Measurements from ENCODE around the gene PIGM.

The PIGM gene

DNA sequence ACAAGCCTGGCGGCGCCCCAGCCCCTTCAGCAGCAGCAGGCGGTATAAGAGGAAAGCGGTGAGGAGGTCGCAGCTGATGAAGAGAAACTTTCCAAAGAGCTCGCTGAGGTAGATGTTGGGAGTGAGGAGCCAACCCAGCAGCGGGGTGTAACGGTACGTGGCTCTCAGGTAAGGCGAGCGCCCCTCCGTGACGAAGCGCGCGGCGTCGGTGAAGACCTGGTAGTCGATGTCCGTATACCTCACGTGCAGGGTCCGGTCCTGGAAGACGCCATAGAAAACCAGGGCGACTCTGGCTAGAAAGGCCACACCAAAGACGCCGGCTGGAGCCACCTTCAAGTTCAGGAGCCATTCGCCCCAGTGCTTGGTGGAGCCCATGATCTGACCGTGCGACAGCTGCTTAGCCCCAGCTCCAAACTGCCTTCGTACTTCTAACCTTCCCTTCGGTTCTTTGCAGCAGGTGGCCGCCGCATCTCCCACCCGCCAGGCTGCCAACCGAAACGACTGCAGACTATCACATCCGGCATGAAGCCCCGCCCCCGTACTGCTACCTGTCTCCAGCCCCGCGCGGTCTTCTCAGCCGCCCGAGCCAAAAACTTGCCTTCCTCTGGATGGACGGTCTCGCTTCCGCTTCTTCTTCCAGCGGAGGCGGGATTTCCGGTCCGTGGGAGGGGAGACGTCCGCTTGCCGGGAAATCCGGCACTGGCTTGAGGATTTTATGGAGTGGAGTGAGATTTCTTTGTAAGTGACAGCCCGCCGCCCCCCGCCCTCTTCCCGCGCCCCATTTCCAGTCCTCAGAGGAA is at the start of gene PIGM:
PIGM (minus strand) TSS at position 626 of the 800 bp plus-strand sequence; CDS start at position 375, 251 bp downstream.
- peak; percentile 85 for DNase-seq (ENCODE audit: low spot score)

DNA sequence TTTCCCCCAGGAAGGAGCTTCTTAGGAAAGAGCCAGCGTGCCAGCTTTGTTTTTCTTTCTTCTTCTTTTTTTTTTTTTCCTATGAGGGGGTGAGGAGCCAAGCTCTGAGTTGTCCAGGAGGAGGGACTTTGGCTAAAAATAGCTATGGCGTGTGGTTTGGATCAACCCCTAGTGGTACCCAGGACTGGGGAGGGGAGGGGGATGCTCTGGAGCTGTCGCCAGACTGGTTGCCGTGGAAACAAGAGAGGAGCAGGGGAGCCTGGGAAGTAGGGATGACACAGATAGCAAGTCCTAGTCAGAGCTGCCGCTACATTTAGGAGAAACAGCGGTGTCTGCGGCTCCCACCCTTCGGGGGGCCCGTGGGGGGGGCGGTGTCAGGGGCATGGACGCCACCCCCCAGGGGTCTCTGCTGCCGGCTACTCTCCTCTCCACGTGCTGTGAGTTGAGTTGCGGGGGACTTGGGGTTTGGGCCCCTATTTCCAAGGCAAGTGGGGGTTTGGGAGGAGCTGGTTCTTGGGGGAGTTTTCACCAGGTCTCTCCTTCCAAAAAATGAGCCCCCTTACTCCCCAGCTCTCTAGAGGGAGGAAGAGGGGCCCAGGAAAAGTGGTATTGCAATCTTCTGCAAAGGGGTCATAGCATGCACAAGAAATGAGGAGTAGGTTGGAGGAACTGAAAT is 49.6 kb upstream of the PIGM start, which contains the start of gene KCNJ9:
KCNJ9 (plus strand) TSS at position 278 of the 676 bp plus-strand sequence. CDS start 2,493 bp downstream, outside the sequence.
- no peak for DNase-seq (ENCODE audit: low spot score)

DNA sequence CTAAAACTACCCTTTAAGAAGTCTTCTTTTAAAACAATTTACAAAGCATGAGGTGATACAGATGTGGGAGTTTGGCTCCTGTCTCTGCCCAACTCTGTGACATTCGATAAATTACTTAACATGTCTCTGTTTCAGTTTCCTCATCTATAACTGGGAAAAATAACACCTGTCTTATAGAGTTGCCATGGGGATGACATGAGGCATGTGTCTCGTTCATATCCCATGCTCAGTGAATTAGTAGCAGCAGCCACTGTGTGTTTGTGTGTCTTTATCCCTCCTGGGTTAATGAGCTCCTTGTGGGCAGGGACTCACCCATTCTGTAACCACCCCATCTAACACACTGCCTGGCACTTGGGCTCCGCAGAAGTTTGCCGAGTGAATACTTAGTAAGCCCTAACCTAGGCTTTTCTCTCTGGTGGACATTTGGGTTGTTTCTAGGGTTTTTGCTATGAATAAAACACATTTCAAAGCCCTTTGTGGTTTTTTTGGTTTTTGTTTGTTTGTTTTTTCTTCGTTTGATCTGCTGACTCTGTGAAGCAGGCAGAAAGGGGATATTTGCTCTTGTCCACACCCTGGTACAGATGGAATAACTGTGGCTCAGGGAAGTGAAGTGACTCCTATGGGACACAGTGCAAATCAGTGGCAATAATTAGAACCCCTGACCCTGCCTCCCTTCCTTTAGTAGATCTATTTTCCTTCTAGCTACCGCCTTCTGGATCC is 48.8 kb upstream of the PIGM start:
- no peak for DNase-seq (ENCODE audit: low spot score)

DNA sequence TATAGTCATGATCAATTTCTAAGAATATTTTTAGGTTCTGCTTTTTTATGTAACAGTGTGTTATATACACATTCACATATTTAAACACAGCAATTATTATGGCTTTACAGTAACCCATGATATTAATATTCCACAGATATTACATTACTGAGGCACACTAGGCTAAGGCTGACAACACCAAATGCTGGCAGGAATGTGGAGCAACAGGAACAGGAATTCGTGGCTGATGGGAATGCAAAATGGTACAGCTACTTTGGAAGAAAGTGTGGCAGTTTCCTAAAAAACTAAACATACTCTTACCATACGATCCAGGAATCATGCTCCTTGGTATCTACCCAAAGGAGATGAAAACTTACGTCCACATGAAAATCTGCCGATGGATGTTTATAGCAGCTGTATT is 47.7 kb upstream of the PIGM start:
- no peak for DNase-seq (ENCODE audit: low spot score)

DNA sequence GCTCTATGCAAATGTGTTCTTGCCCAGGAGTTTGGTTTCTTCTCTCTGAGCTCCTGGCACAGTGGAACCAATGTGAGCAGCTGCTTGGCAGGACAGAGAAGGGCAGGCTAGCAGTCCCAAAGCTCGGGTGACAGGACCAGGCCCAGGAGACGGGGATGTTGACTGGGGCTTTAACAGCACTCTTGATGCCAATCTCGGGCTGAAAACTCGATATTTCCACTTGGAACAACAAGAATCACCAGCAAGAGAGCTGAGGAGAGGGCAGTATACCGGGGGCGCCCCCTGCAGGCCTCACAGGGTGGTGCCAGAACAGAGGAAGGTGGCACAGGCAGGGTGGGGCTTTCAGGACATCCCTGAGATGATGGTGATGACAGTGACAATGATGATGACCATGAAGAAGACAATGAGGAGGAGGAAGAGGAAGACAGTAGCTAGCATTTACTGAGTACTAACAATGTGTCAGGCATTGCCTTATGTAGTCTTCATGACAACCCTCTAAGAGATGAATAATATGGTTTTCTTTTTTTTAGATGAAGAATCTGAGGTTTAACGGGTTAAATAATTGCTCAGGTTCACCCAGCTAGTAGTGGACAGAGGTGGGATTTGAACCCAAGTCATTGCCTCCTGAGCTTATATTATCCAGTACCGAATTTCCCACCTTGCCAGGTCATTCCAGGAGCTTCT is 46.9 kb upstream of the PIGM start:
- no peak for DNase-seq (ENCODE audit: low spot score)

GRCh38 chr1:160077486-160077885 is 45.7 kb upstream of the PIGM start:
- no peak for DNase-seq (ENCODE audit: low spot score)

GRCh38 chr1:160076295-160076694 is 44.5 kb upstream of the PIGM start:
- DNase-seq (ENCODE audit: low spot score): no peak

GRCh38 chr1:160075836-160076235 is 44.0 kb upstream of the PIGM start:
- DNase-seq (ENCODE audit: low spot score): no peak

- no peak for DNase-seq (ENCODE audit: low spot score)
Observed at GRCh38 chr1:160074865-160075264, 43.1 kb upstream of the PIGM start.

DNA sequence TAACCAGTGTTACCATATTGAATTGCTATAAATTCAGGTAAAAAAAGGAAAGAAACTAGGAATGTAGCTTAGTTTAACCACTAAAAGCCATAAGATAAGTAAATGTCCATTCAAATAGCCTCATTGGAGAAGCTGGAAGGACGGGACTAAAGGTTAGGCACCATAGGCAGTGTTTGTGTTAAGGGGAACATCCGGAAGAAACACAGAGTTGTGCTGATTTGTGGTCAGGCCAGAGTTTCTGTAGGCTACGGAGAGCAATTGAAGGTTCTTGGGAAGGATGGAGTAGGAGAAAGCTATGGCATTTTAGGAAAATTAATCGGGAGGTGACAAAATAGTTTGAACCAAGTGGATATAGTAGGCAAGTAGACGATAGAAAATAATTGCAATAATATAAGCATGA is 39.5 kb upstream of the PIGM start:
- no peak for DNase-seq (ENCODE audit: low spot score)

- peak; percentile 28 for DNase-seq (ENCODE audit: low spot score)
Observed at GRCh38 chr1:160070243-160071163, 38.7 kb upstream of the PIGM start.

- DNase-seq (ENCODE audit: low spot score): no peak
Observed at GRCh38 chr1:160069460-160070231, 37.9 kb upstream of the PIGM start, which contains the start of gene KCNJ10. Gene KCNJ10, minus strand, starts transcription at chr1:160070160. Its CDS starts 27,628 bp downstream, at chr1:160042532.

- no peak for DNase-seq (ENCODE audit: low spot score)
Observed at GRCh38 chr1:160068225-160068624, 36.4 kb upstream of the PIGM start.

GRCh38 chr1:160066829-160067745 is 35.3 kb upstream of the PIGM start:
- DNase-seq (ENCODE audit: low spot score): no peak

DNA sequence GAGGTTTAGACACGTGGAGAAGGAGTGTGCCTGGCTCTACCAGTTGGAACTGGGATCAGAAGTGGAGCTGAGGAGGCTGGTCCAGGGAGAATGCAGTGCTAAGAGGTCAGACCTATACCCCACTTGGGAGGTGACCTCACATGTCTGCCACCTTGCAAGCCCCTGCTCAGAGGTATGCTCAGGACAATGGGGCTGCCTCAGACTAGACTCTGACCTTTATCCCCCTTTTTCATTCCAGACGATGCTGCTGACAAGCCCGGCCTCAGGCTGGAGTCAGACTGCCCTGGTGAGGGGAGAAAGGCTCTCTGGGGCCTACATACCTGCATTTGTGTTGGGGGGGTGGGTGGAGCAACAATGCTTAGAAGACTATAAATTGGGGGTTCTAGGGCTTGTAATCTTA is 33.0 kb upstream of the PIGM start:
- DNase-seq (ENCODE audit: low spot score): no peak

DNA sequence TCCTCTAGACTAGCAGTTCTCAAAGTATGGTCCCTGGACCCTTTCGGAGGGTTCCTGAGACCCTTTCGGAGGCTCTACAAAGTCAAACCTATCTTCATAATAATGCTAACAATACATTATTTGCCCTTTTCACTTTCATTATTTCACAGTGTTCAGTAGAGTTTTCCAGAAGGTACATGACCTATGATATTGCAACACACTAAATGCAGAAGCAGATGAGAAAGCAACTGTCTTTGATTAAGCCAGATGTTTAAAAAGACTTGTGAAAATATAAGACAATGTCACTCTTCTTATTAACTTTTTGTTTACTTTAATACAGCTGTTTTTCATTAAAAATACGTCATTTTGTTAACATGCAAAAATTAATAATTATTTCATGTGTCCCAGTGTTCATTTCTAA is 32.4 kb upstream of the PIGM start:
- DNase-seq (ENCODE audit: low spot score): no peak

DNA sequence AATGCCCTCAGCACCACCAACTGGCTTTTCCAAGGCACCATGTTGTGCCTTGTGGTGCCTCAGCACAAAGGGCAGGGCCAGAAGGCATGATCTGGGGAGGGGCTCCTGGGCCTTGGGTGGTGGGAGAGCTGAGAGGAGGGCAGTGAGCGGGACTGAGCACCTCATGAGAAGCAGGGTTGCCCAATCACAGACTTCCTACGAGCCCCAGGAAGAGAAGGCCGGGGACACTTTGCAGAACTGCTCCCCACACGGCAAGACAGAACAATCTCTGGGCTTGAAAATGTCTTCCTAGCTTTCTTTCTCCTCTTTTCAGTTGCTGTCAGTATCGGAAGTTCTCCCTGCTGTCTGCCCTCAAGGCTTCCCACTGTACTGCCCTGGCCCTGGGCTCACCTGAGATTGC is 31.4 kb upstream of the PIGM start:
- no peak for DNase-seq (ENCODE audit: low spot score)

DNA sequence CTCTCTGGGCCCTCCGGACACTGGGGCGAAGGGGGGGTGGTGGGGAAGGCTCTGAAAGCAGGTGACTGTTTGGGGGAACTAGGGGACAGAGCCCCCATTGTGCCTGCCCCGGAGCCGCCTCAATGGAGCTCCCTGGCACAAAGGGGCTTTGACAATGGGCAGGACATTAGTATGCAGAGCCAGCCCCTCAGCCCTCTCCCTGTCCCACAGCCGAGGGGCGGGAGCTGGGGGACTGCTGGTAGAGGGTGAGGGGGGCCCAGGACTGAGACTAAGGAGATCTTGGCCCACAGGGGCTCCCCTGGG is 30.4 kb upstream of the PIGM start:
- DNase-seq (ENCODE audit: low spot score): no peak

Measured in kidney capillary endothelial cell (primary cell).